ENCODE results near the gene UPK1A. TPM values are rescaled to one million over a fixed set of nuclear protein-coding genes. Genes with fewer than 3 reads are reported as not detected.
"Not testable (repeated sequence)": the region's sequence is repeated elsewhere in the genome, so short reads cannot be mapped to it uniquely, and the experiment has no call there.

UPK1A gene
- total and polyA plus RNA-seq, 5 experiments from 2014 or later = not detected

DNA sequence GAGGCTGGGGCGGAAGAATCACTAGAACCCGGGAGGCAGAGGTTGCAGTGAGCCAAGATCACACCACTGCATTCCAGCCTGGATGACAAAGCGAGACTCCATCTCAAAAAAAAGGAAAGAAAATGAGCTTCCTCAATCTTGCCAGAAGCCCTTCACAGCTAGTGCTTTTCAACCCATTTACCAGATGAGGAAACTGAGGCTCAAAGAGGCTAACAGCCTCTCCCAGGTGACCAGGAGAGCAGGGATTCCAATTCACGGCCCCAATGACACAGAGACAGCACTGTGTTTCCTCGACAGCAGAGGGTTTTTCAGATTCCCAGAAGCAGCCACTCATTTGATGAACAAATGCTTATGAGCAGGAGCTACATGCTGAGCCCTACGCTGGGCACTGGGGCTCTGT is 3.2 kb downstream of the UPK1A start:
- H3K27ac Mint-ChIP-seq = no peak overlapping the region

DNA sequence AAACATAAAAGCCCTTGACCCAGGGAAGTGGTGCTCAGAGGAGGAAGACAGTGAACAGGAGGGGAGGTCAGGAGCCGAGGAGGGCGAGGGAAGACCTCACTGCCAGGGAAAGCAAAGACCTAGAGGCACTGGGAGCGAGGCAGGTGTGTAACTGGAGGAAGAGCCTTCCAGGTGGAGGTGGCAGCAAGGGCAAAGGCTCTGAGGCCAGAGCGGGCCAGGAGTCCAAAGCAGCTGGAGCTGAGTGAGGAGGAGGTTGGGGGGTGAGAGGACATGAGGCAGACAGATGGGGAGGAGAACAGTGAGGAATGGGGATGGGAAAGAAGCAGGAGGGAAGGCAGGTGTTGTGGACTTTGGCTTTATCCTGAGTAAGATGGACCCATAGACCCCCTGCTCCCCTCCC is 3.7 kb downstream of the UPK1A start:
- Mint-ChIP-seq H3K27me3 (peaks cover 7 to 32% (median 20%) of the 10 kb centered on the region in 5 donors), H3K36me3 (peaks cover 0 to 9% (median 0%) of the 10 kb centered on the region in 3 donors), H3K9me3 (no peaks in the 10 kb centered on the region), H3K4me1 (peaks cover 4 to 10% (median 8%) of the 10 kb centered on the region in 4 donors), H3K4me3 (no peak overlapping the region), H3K27ac (no peak overlapping the region)
- POLR2A ChIA-PET = no interaction called here
- DNase-seq (no peak), ATAC-seq (no peak)

More for the DNA sequence above, 3.2 kb downstream of the UPK1A start:
- POLR2A ChIA-PET = no interaction called here
- Mint-ChIP-seq H3K36me3 (peaks cover 0 to 12% (median 0%) of the 10 kb centered on the region in 3 donors), H3K4me3 (no peak overlapping the region), H3K4me1 (peaks cover 4 to 10% (median 8%) of the 10 kb centered on the region in 4 donors), H3K27me3 (peaks cover 7 to 32% (median 20%) of the 10 kb centered on the region in 5 donors), H3K9me3 (no peaks in the 10 kb centered on the region)
- ATAC-seq (no peak), DNase-seq (no peak)

DNA sequence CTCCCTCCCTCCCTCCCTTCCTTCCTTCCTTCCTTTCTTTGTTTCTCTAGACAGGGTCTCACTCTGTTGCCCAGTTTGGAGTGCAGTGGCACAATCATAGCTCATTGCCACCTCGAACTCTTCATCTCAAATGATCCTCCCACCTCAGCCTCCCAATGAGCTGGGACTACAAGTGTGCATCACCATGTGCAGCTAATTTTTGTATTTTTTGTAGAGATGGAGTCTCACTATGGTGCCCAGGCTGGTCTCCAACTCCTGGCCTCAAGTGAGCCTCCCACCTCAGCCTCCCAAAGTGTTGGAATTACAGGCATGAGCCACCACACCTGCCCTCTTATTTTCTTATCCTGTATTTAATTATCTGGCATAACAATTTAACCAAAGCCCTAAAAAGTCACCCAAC is 4.4 kb downstream of the UPK1A start:
- Mint-ChIP-seq H3K36me3 (peaks cover 0 to 2% (median 0%) of the 10 kb centered on the region in 3 donors), H3K9me3 (no peaks in the 10 kb centered on the region), H3K4me1 (peaks cover 4 to 10% (median 8%) of the 10 kb centered on the region in 4 donors), H3K27me3 (peaks cover 7 to 35% (median 20%) of the 10 kb centered on the region in 5 donors), H3K27ac (peak overlapping the region in 1 of 10 donors; percentile 72), H3K4me3 (no peak overlapping the region)
- DNase-seq = no peak
- POLR2A ChIA-PET = no interaction called here
- ATAC-seq = no peak

DNA sequence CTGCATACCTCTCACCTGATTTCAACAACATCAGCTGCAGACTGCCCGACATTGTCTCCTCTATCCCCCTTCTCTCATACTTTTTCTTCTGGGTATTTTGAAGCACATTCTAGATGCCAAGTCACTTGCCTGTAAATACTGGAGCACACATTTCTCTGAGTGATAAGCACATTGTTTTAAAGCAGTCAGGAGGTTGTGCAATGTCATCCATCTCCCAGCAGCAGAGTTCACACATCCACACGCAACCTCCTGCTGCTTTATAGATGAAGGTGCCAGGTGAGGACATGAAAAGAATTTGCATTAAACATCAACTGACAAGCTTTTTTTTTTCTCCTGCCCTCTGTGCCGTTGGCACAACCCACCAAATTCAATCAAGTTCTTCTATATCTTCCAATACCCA is 5.5 kb downstream of the UPK1A start:
- no peak for DNase-seq

DNA sequence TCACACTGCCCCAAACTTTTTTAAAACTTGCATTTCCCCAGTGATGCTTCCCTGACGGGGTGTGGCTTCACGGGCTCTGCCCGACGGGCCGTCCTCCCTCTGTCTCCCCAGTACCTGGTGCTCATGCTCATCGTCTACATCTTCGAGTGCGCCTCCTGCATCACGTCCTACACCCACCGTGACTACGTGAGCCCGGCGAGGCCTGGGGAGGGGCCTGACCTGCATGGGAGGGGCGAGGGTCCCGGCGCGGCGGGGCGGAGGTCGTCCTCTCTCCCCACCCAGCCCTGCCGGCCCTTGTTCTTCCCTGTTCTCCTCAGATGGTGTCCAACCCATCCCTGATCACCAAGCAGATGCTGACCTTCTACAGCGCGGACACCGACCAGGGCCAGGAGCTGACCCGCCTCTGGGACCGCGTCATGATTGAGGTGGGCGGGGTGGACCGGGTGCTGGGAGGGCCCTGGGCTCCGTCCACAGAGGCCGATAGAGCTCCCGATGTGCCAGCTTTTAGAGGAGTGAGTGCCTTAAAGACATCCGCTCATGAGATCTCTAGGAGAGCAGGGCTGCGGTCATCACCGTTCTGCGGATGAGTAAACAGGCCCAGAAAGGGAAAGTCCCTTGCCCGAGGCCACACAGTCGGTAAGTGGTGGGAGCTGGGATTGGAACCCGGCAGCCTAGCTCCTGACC is 6.9 kb downstream of the UPK1A start:
- H3K4me3 Mint-ChIP-seq = peak overlapping the region; percentile 65 to 84 (median 78)
- ATAC-seq = peak; percentile 84 to 88
- peaks cover 0 to 3% (median 0%) of the 10 kb centered on the region in 3 donors for H3K36me3 Mint-ChIP-seq
- H3K4me1 Mint-ChIP-seq = peaks cover 7 to 10% (median 8%) of the 10 kb centered on the region in 4 donors
- H3K27ac Mint-ChIP-seq = peak overlapping the region in 7 of 10 donors; percentile 19 to 64 (median 32)
- POLR2A ChIA-PET = interaction anchor here (0.8 kb wide), 1 partner anchor 107 kb away, joined by 5 read pairs; no protein-coding TSS in a partner anchor
- no peaks in the 10 kb centered on the region for H3K9me3 Mint-ChIP-seq
- DNase-seq = peak in 8 of 10 donors; percentile 7 to 23 (median 14)
- H3K27me3 Mint-ChIP-seq = peaks cover 10 to 42% (median 20%) of the 10 kb centered on the region in 5 donors

More for the DNA sequence above, 5.5 kb downstream of the UPK1A start:
- Mint-ChIP-seq H3K9me3 (no peaks in the 10 kb centered on the region), H3K27ac (peak overlapping the region in 1 of 10 donors; percentile 22), H3K4me1 (peaks cover 6 to 10% (median 8%) of the 10 kb centered on the region in 4 donors), H3K36me3 (peaks cover 0 to 3% (median 0%) of the 10 kb centered on the region in 3 donors), H3K27me3 (peaks cover 10 to 42% (median 20%) of the 10 kb centered on the region in 5 donors), H3K4me3 (peak overlapping the region in 2 of 10 donors; percentile 9 to 11)
- POLR2A ChIA-PET = interaction anchor here (0.8 kb wide), 1 partner anchor 11 kb away, joined by 4 read pairs; no protein-coding TSS in a partner anchor
- ATAC-seq = no peak

DNA sequence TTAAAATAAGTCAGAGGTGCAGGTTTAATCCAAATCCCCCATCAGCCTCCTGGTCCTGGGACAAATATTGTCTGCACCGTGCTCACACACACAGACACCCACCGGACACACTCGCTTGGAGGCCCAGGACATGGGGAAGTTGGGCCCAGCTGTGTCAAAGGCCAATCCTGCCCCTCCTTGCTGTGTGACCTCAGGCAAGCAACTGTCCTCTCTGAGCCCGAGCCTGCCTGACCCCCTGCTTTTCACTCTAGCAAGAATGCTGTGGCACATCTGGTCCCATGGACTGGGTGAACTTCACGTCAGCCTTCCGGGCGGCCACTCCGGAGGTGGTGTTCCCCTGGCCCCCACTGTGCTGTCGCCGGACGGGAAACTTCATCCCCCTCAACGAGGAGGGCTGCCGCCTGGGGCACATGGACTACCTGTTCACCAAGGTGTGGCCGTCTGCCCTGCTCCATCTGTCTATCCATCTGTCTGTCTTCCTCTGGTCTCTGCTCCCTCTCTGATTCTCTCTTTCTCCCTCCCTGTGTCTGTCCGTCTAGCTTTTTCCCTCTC is 9.3 kb downstream of the UPK1A start:
- Mint-ChIP-seq H3K36me3 (peaks cover 0 to 3% (median 0%) of the 10 kb centered on the region in 3 donors), H3K27ac (no peak overlapping the region), H3K9me3 (no peaks in the 10 kb centered on the region), H3K27me3 (peaks cover 10 to 31% (median 20%) of the 10 kb centered on the region in 5 donors), H3K4me3 (peak overlapping the region in 1 of 10 donors; percentile 40), H3K4me1 (peaks cover 7 to 10% (median 8%) of the 10 kb centered on the region in 4 donors)
- POLR2A ChIA-PET = no interaction called here
- ATAC-seq = no peak
- no peak for DNase-seq

DNA sequence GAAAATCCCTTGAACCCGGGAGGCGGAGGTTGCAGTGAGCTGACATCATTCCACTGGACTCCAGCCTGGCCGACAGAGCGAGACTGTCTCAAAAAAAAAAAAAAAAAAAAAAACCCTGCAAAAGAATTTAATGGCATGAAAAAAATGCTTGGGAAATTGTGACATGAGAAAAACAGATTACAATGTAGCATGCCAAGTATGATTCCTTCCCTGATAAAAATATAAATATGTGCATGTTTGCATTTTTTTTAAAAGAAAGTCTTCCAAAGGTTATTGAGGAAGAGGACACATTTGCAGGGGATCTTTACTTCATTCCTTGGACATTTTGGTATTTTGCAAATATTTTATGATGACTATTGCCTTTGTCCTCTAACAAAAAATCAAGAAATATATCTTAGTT is 23.5 kb downstream of the UPK1A start:
- POLR2A ChIA-PET = no interaction called here
- no peak overlapping the region for H3K27ac Mint-ChIP-seq
- no peaks in the 10 kb centered on the region for H3K4me1 Mint-ChIP-seq
- H3K27me3 Mint-ChIP-seq = peaks cover 0 to 3% (median 0%) of the 10 kb centered on the region in 5 donors
- no peak for ATAC-seq
- H3K4me3 Mint-ChIP-seq = no peak overlapping the region
- H3K36me3 Mint-ChIP-seq = no peaks in the 10 kb centered on the region
- DNase-seq = no peak
- no peaks in the 10 kb centered on the region for H3K9me3 Mint-ChIP-seq

DNA sequence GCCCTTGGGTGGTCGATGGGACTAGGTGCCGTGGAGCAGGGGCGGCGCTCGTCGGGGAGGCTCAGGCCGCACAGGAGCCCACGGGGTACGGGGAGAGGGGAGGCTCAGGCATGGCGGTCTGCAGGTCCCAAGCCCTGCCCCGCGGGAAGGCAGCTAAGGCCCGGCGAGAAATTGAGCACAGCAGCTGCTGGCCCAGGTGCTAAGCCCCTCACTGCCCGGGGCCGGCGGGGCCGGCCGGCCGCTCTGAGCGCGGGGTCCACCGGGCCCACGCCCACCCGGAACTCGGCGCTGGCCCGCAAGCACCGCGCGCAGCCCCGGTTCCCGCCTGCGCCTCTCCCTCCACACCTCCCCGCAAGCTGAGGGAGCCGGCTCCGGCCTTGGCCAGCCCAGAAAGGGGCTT is 24.8 kb downstream of the UPK1A start:
- H3K9me3 Mint-ChIP-seq, H3K4me1 Mint-ChIP-seq, H3K27me3 Mint-ChIP-seq, ATAC-seq, POLR2A ChIA-PET, H3K36me3 Mint-ChIP-seq, DNase-seq, H3K27ac Mint-ChIP-seq, H3K4me3 Mint-ChIP-seq: not testable (repeated sequence)

DNA sequence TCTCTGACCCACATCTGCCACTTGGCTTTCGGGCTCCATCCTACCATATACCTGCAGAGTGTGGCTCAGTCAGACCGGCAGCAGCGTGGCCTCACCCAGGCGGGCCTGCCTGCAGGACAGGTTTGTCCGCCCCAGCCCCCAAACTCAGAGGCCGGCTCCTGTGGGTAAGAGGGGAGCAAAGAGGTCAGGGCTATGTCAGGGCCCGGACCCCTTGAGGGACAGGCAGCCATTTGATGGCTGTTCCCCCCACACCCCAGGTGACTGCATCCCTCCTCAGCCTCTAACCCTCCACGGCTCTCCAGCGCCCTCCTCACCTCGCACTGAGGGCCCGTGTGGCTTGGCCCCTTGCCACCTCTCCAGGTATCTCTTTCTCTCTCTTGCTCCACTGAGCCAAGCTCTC is 25.7 kb downstream of the UPK1A start:
- ATAC-seq = no peak
- no peaks in the 10 kb centered on the region for H3K9me3 Mint-ChIP-seq
- H3K4me1 Mint-ChIP-seq = no peaks in the 10 kb centered on the region
- no peak for DNase-seq
- no peaks in the 10 kb centered on the region for H3K36me3 Mint-ChIP-seq
- no peak overlapping the region for H3K27ac Mint-ChIP-seq
- POLR2A ChIA-PET = interaction anchor here (0.6 to 1.2 kb wide), 3 partner anchors 47 to 360 kb away, joined by 3 to 4 read pairs (median 3); no protein-coding TSS in a partner anchor
- H3K27me3 Mint-ChIP-seq = peaks cover 0 to 3% (median 0%) of the 10 kb centered on the region in 5 donors
- no peak overlapping the region for H3K4me3 Mint-ChIP-seq

DNA sequence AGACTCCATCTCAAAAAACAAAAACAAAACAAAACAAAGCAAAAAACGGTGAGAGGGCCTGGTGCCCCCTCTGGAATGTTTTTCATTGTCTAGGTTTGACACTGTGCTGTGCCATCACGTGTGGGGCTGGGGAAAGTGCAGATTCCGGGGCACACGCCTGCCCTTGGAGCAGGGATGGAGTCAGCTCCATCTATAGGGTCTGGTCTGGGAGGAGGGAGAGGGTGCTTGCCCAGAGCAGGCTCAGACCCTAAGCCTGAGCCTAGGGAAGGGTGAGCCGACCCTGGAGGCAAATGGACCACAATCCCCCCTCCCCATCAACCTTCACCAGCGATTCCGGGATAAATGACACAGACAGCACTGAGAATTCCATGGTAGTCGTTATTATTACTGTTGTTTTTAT is 27.1 kb downstream of the UPK1A start:
- ATAC-seq = peak; percentile 7 to 28
- H3K27me3 Mint-ChIP-seq = peaks cover 0 to 3% (median 0%) of the 10 kb centered on the region in 5 donors

DNA sequence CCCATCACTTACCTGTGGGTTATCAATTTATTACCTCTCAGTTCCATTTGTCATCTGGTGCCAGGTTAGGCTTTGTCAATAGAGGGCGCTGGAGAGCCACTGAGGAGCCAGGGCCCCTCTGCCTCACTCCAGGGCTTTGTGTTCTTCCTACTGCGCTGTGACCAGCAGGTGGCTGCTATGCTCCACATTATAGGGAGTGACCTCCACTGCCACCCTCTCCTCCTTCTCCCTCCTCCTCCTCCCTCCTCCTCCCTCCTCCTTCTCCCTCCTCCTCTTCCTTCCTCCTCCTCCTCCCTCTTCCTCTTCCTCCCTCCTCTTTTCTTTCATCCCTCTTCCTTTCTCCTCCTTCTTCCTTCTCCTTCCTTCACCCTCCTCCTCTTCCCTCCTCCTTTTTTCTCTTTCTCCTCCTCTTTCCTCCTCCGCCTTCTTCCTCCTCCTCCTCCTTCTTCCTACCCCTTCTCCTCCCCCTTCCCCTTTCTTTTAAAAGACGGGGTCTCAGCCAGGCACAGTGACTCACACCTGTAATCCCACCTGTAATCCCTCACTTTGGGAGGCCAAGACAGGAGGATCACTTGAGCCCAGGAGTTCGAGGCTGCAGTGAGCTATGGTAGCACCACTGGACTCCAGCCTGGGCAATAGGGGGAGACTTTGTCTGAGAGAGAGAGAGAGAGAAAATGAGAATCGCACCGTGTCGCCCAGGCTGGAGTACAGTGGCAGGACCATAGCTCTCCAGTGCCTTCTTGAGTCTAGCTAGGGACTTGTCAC is 27.7 kb downstream of the UPK1A start:
- H3K36me3 Mint-ChIP-seq = no peaks in the 10 kb centered on the region
- H3K27ac Mint-ChIP-seq = peak overlapping the region in 2 of 10 donors; percentile 28 to 48
- no peak overlapping the region for H3K4me3 Mint-ChIP-seq
- no peaks in the 10 kb centered on the region for H3K4me1 Mint-ChIP-seq
- no peaks in the 10 kb centered on the region for H3K9me3 Mint-ChIP-seq
- peaks cover 0 to 3% (median 0%) of the 10 kb centered on the region in 5 donors for H3K27me3 Mint-ChIP-seq
- ATAC-seq (peak; percentile 100), DNase-seq (peak; percentile 78 to 94 (median 88))
- POLR2A ChIA-PET = interaction anchor here (2.0 kb wide), 1 partner anchor 21 kb away, joined by 13 read pairs; no protein-coding TSS in a partner anchor

More for the DNA sequence above, 27.1 kb downstream of the UPK1A start:
- POLR2A ChIA-PET = interaction anchor here (0.7 to 1.1 kb wide), 2 partner anchors 51 to 83 kb away, joined by 5 read pairs; no protein-coding TSS in a partner anchor
- Mint-ChIP-seq H3K9me3 (no peaks in the 10 kb centered on the region), H3K27ac (no peak overlapping the region), H3K36me3 (no peaks in the 10 kb centered on the region), H3K4me3 (no peak overlapping the region), H3K4me1 (no peaks in the 10 kb centered on the region)
- no peak for DNase-seq

DNA sequence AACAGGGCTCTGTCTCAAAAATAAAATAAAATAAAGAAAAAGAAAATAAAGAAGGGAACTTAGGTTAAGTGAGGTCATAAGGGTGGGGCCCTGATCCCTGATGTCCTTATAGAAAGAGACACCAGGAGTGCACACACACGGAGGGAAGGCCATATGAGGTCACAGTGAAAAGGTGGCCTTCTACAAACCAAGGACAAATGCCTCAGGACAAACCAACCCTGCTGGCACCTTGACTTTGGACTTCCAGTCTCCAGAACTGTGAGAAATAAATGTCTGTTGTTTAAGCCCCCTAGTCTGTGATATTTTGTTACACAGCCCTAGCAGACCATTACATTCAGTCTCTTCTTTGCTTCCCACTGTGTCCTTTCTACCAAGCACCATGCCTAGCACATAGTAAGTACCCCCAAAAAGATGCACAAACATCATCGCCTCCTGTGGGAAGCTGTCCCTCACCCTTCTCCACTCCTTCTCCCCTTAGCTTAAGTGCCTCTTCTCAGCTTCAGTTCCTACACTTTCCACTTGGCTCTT is 29.6 kb downstream of the UPK1A start:
- POLR2A ChIA-PET = interaction anchor here (0.8 kb wide), 1 partner anchor 20 kb away, joined by 3 read pairs; no protein-coding TSS in a partner anchor
- no peak overlapping the region for H3K27ac Mint-ChIP-seq
- peaks cover 0 to 1% (median 0%) of the 10 kb centered on the region in 5 donors for H3K27me3 Mint-ChIP-seq

More for the DNA sequence above, 29.6 kb downstream of the UPK1A start:
- H3K36me3 Mint-ChIP-seq = no peaks in the 10 kb centered on the region
- ATAC-seq (no peak), DNase-seq (no peak)
- H3K4me3 Mint-ChIP-seq = no peak overlapping the region
- H3K4me1 Mint-ChIP-seq = no peaks in the 10 kb centered on the region
- no peaks in the 10 kb centered on the region for H3K9me3 Mint-ChIP-seq

Data from naive thymus-derived CD8-positive, alpha-beta T cell (primary cell).